H1 (cell line): ENCODE data around the gene CTNNA3. TPM values are rescaled to one million over a fixed set of nuclear protein-coding genes. Genes with fewer than 3 reads are reported as not detected.

Source experiments
- CBX5 ChIP-seq: fragments of 300-800, 300-1000 bp; sonication (generic); IDR thresholded peaks from 2 replicates; pipeline ENCODE4 v1.7.1; 2016; ENCODE audit warnings: antibody characterized with exemption, low read length, low read depth
- CEBPB ChIP-seq: IDR thresholded peaks from 2 replicates; pipeline ENCODE4 v1.6.1; 2012; ENCODE audit warnings: low read depth, low read length
- EP300 ChIP-seq, 2 experiments: IDR thresholded peaks; 1 replicate in 1 of 2; 2 replicates in 1 of 2; pipeline ENCODE4 v1.6.1; 2011 to 2012; ENCODE audit warnings: low read depth in 2 of 2, low read length in 2 of 2, mild to moderate bottlenecking in 2 of 2, borderline replicate concordance in 1 of 2, inconsistent platforms in 1 of 2, moderate library complexity in 1 of 2
- KDM1A ChIP-seq: fragments of 200-600, 300-600 bp; sonication (generic); IDR thresholded peaks from 2 replicates; pipeline ENCODE4 v1.7.1; 2016; ENCODE audit warnings: mild to moderate bottlenecking, low read length, borderline replicate concordance
- POLR2A ChIP-seq, 2 experiments: IDR thresholded peaks; 1 replicate in 1 of 2; 2 replicates in 1 of 2; pipeline ENCODE4 v1.6.1; 2011; ENCODE audit warnings: low read depth in 2 of 2, low read length in 2 of 2, mild to moderate bottlenecking in 2 of 2; ENCODE audit errors: control extremely low read depth in 1 of 2
- RNF2 ChIP-seq: fragments of 200-900, 300-1000 bp; sonication (generic); IDR thresholded peaks from 2 replicates; pipeline ENCODE4 v1.7.1; 2016; ENCODE audit warnings: borderline replicate concordance, low read depth, mild to moderate bottlenecking, antibody characterized with exemption, low read length; ENCODE audit not compliant: poor library complexity, severe bottlenecking; ENCODE audit errors: missing control alignments
- SAP30 ChIP-seq: fragments of 300-600 bp; sonication (generic); IDR thresholded peaks from 2 replicates; pipeline ENCODE4 v1.7.1; 2012; ENCODE audit warnings: low read length, moderate library complexity, mild to moderate bottlenecking, inconsistent platforms; ENCODE audit not compliant: insufficient read depth, insufficient replicate concordance
- SIRT6 ChIP-seq: IDR thresholded peaks from one replicate; pipeline ENCODE4 v1.7.1; 2012; ENCODE audit warnings: low read length, inconsistent platforms
- TEAD4 ChIP-seq: IDR thresholded peaks from 2 replicates; pipeline ENCODE4 v1.6.1; 2012; ENCODE audit warnings: low read depth, low read length, inconsistent platforms, mixed read lengths
- YY1 ChIP-seq: IDR thresholded peaks from 2 replicates; pipeline ENCODE4 v1.6.1; 2011; ENCODE audit warnings: low read depth, mild to moderate bottlenecking, low read length
- ZNF274 ChIP-seq: IDR thresholded peaks from 2 replicates; pipeline ENCODE4 v1.7.0; 2012; ENCODE audit warnings: low read length, borderline replicate concordance; ENCODE audit errors: extremely low read depth
- polyA plus RNA-seq, 7 experiments: library from polyadenylated mRNA; depleted of rRNA in 3 of 7; stranded (reverse) in 5 of 7; unstranded in 2 of 7; fragments of >200 nt in 5 of 7; fragments of 200-250 nt in 2 of 7; gene quantifications; 1 replicate in 5 of 7; 2 replicates in 1 of 7; 4 replicates in 1 of 7; pipeline versions ENCODE4 v1.2.1 to v1.2.3, GENCODE V29; 2011 to 2013; ENCODE audit warnings: missing spikeins in 2 of 7, mixed read lengths in 2 of 7
- total RNA-seq: library from RNA; stranded (reverse); fragmentation: NEBNext Ultra II Directional; extraction: Animal tissue kit (Norgen Biotek cat#: 25700); gene quantifications from 2 replicates; pipeline ENCODE4 v1.2.1, GENCODE V29; 2021
- TF ChIP-seq, protein P1 (sequence below): fragments of 300-600 bp; sonication (generic); IDR thresholded peaks from 2 replicates; pipeline ENCODE4 v1.7.1; 2012; ENCODE audit warnings: low read length, moderate library complexity, mild to moderate bottlenecking, inconsistent platforms; ENCODE audit not compliant: insufficient replicate concordance

Gene CTNNA3
- total and polyA plus RNA-seq, 2 of the 8 experiments (the other 6 are each of a cell fraction or from before 2014, with no cell fraction given): 1.3 to 1.5 TPM

DNA sequence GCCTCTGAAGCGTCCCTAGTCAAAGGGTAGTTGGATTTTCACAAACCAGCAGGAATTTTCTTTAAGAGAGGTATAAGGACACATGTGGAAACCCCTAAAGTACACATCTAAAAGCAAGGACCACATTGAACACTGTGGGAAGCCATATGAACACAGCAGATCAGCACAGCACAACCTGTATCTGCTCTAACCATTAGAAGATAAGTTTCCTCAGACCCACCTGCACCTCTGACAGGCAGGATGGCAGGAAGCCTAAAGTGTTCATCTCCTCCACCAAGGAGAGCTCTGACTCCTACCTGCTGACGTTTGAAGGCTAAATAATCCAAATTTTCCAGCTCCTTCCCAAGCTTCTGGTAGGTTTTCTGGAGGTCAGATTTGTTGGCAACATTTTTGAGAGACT, 174.4 kb downstream of the CTNNA3 start (continued):
- TF ChIP-seq, protein P1, sequence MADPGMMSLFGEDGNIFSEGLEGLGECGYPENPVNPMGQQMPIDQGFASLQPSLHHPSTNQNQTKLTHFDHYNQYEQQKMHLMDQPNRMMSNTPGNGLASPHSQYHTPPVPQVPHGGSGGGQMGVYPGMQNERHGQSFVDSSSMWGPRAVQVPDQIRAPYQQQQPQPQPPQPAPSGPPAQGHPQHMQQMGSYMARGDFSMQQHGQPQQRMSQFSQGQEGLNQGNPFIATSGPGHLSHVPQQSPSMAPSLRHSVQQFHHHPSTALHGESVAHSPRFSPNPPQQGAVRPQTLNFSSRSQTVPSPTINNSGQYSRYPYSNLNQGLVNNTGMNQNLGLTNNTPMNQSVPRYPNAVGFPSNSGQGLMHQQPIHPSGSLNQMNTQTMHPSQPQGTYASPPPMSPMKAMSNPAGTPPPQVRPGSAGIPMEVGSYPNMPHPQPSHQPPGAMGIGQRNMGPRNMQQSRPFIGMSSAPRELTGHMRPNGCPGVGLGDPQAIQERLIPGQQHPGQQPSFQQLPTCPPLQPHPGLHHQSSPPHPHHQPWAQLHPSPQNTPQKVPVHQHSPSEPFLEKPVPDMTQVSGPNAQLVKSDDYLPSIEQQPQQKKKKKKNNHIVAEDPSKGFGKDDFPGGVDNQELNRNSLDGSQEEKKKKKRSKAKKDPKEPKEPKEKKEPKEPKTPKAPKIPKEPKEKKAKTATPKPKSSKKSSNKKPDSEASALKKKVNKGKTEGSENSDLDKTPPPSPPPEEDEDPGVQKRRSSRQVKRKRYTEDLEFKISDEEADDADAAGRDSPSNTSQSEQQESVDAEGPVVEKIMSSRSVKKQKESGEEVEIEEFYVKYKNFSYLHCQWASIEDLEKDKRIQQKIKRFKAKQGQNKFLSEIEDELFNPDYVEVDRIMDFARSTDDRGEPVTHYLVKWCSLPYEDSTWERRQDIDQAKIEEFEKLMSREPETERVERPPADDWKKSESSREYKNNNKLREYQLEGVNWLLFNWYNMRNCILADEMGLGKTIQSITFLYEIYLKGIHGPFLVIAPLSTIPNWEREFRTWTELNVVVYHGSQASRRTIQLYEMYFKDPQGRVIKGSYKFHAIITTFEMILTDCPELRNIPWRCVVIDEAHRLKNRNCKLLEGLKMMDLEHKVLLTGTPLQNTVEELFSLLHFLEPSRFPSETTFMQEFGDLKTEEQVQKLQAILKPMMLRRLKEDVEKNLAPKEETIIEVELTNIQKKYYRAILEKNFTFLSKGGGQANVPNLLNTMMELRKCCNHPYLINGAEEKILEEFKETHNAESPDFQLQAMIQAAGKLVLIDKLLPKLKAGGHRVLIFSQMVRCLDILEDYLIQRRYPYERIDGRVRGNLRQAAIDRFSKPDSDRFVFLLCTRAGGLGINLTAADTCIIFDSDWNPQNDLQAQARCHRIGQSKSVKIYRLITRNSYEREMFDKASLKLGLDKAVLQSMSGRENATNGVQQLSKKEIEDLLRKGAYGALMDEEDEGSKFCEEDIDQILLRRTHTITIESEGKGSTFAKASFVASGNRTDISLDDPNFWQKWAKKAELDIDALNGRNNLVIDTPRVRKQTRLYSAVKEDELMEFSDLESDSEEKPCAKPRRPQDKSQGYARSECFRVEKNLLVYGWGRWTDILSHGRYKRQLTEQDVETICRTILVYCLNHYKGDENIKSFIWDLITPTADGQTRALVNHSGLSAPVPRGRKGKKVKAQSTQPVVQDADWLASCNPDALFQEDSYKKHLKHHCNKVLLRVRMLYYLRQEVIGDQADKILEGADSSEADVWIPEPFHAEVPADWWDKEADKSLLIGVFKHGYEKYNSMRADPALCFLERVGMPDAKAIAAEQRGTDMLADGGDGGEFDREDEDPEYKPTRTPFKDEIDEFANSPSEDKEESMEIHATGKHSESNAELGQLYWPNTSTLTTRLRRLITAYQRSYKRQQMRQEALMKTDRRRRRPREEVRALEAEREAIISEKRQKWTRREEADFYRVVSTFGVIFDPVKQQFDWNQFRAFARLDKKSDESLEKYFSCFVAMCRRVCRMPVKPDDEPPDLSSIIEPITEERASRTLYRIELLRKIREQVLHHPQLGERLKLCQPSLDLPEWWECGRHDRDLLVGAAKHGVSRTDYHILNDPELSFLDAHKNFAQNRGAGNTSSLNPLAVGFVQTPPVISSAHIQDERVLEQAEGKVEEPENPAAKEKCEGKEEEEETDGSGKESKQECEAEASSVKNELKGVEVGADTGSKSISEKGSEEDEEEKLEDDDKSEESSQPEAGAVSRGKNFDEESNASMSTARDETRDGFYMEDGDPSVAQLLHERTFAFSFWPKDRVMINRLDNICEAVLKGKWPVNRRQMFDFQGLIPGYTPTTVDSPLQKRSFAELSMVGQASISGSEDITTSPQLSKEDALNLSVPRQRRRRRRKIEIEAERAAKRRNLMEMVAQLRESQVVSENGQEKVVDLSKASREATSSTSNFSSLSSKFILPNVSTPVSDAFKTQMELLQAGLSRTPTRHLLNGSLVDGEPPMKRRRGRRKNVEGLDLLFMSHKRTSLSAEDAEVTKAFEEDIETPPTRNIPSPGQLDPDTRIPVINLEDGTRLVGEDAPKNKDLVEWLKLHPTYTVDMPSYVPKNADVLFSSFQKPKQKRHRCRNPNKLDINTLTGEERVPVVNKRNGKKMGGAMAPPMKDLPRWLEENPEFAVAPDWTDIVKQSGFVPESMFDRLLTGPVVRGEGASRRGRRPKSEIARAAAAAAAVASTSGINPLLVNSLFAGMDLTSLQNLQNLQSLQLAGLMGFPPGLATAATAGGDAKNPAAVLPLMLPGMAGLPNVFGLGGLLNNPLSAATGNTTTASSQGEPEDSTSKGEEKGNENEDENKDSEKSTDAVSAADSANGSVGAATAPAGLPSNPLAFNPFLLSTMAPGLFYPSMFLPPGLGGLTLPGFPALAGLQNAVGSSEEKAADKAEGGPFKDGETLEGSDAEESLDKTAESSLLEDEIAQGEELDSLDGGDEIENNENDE: no peak
- TF ChIP-seq POLR2A (IDR thresholded peaks at IDR 0.05; ENCODE audit: control extremely low read depth in 1 of 2, low read depth in 2 of 2, low read length in 2 of 2) (no peak), SAP30 (no peak), KDM1A (no peak), YY1 (no peak), TEAD4 (no peak), SIRT6 (no peak), CEBPB (no peak), EP300 (IDR thresholded peaks at IDR 0.05; ENCODE audit: borderline replicate concordance in 1 of 2, low read depth in 2 of 2, low read length in 2 of 2) (no peak), CBX5 (no peak), RNF2 (no peak), ZNF274 (no peak)
